Body of pancreas (tissue), 4 donors: ENCODE measurements around the gene TRUB2. TPM values are rescaled to one million over a fixed set of nuclear protein-coding genes. Genes with fewer than 3 reads are reported as not detected.

Experiments used
- ATAC-seq: fragments of 150-250 bp; one replicate; pipeline ENCODE4 v1.9.1; 2016
- DNase-seq, 4 donors: peaks; one replicate each; pipeline ENCODE4 v3.0.0-alpha.2; 2019
- H3K27ac ChIP-seq, 4 donors: fragments of 200-600 bp; sonication (generic); 1 replicate in 3 of 4; 2 replicates in 1 of 4; pipeline versions ENCODE4 v1.5.1 to v1.6.1; 2016 to 2019; ENCODE audit warnings: mild to moderate bottlenecking in 1 of 4, mixed read lengths in 1 of 4, moderate library complexity in 1 of 4
- H3K27me3 ChIP-seq, 2 donors: fragments of 200-600 bp; sonication (generic); one replicate each; pipeline ENCODE4 v1.6.0; 2016; ENCODE audit warnings: mild to moderate bottlenecking in 1 of 2
- H3K36me3 ChIP-seq, 2 donors: fragments of 200-600 bp; sonication (generic); replicated peaks in 1 of 2; 2 replicates each; pipeline ENCODE4 v1.5.1; 2016; ENCODE audit warnings: low read depth in 2 of 2; ENCODE audit not compliant: insufficient read depth in 1 of 2
- H3K4me1 ChIP-seq: fragments of 200-600 bp; sonication (generic); one replicate; pipeline ENCODE4 v1.6.0; 2016
- H3K4me3 ChIP-seq, 2 donors: fragments of 200-600 bp; sonication (generic); 1 replicate in 1 of 2; 2 replicates in 1 of 2; pipeline ENCODE4 v1.5.1; 2016 to 2019
- H3K9me3 ChIP-seq, 3 donors: fragments of 200-600 bp; sonication (generic); 1 replicate in 2 of 3; 2 replicates in 1 of 3; pipeline ENCODE4 v1.5.1; 2016
- POLR2A ChIP-seq, 3 donors: fragments of 450-650 bp; IDR thresholded peaks; one replicate each; pipeline ENCODE4 v1.6.1; 2016; ENCODE audit warnings: antibody characterized with exemption in 3 of 3, mild to moderate bottlenecking in 2 of 3
- WGBS, 2 donors: methylation state at CpG; one replicate each; pipeline ENCODE4 v1.1.5; 2017; 5-methylcytosine and 5-hydroxymethylcytosine counted together
- intact Hi-C: fragments of 100-400 bp; cut with DNase I; formaldehyde crosslinking; loops from one replicate; pipeline ENCODE4 v1.15.1; 2023
- total RNA-seq, 2 donors: library from RNA; depleted of rRNA; stranded (reverse); fragments of >200 nt; gene quantifications; one replicate each; pipeline ENCODE4 v1.1.0, GENCODE V29; 2016
- TF ChIP-seq, protein P1 (sequence below), 7 experiments: fragments of 450-650 bp in 4 of 7; fragments of 200-600 bp in 3 of 7; sonication (generic) in 3 of 7; IDR thresholded peaks; one replicate each; pipeline ENCODE4 v1.5.1; 2016 to 2019; ENCODE audit warnings: antibody characterized with exemption in 7 of 7

The TRUB2 gene
- total RNA-seq, 2 donors from 2014 or later = 6.3 to 11.4 TPM

DNA sequence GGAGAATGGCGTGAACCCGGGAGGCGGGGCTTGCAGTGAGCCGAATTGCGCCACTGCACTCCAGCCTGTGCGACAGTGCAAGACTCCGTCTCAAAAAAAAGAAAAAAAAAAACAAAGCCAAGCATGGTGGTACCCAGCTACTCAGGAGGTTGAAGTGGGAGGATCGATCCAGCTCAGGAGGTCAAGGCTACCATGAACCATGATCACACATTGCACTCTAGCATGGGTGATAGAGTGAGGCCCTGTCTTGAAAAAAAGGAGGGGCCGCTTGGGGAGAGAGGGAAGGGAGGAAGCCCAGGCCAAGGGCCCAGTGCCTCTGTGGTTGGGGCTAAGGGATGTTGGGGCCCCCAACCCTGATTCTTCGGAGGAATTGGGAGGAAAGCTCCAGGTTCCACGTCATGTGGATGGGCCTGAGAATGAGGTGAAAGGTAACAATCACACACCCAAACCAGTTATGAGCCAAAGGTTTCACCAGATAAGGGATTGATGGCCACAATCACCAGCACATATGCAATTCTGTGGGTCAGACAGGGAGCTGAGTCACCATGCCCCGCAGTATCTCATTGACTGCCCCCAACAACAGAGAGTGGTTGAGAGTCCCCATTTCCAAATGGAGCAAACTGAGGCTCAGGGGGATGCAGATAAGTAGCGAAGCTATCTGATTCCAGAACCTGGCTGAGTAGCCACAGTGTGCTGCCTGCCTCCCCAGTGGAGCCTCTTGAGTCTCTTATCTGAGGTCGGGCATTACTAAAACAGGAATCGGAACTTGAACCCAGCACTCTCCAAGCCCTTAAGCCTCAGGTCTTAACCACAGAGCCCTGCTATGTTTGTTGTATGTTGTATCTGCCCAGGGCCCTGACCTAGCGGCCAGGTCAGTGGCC is 25.7 kb downstream of the TRUB2 start:
- no peak for TF ChIP-seq POLR2A (IDR thresholded peaks at IDR 0.05)
- TF ChIP-seq, protein P1, sequence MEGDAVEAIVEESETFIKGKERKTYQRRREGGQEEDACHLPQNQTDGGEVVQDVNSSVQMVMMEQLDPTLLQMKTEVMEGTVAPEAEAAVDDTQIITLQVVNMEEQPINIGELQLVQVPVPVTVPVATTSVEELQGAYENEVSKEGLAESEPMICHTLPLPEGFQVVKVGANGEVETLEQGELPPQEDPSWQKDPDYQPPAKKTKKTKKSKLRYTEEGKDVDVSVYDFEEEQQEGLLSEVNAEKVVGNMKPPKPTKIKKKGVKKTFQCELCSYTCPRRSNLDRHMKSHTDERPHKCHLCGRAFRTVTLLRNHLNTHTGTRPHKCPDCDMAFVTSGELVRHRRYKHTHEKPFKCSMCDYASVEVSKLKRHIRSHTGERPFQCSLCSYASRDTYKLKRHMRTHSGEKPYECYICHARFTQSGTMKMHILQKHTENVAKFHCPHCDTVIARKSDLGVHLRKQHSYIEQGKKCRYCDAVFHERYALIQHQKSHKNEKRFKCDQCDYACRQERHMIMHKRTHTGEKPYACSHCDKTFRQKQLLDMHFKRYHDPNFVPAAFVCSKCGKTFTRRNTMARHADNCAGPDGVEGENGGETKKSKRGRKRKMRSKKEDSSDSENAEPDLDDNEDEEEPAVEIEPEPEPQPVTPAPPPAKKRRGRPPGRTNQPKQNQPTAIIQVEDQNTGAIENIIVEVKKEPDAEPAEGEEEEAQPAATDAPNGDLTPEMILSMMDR (IDR thresholded peaks at IDR 0.05) = no peak
- no peak for ATAC-seq
- H3K27me3 ChIP-seq = no peaks in the 10 kb centered on the region
- H3K36me3 ChIP-seq = no peaks in the 10 kb centered on the region
- no peaks in the 10 kb centered on the region for H3K9me3 ChIP-seq
- H3K4me3 ChIP-seq = no peak overlapping the region
- DNase-seq = no peak
- H3K4me1 ChIP-seq = peaks cover 7% of the 10 kb centered on the region
- H3K27ac ChIP-seq = peak overlapping the region in 1 of 4 donors; percentile 84
- WGBS, 2 donors = 81 to 86% methylated on average over 14 to 16 of the region's 16 CpGs
- intact Hi-C loops = no loop called here

DNA sequence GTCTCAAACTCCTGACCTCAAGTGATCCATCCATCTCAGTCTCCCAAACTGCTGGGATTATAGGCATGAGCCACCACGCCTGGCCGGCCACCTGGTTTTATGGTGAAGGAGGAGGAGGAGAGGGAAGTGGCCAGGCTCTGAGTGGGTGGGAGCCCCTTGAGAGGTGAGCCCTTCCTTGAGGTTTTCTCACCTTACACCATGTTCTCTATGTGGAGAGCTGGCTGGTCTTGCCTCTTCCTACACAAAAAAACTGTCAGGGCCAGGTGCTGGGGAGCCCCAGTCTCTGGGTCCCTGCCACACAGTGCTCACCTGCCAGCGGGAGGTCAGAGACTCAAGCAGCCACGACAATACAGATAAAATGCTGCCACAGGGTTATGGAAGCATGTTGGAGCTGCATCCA is 28.1 kb downstream of the TRUB2 start:
- H3K4me3 ChIP-seq = no peak overlapping the region
- H3K27me3 ChIP-seq = no peaks in the 10 kb centered on the region
- no peaks in the 10 kb centered on the region for H3K36me3 ChIP-seq
- H3K9me3 ChIP-seq = no peaks in the 10 kb centered on the region
- 72 to 89% methylated on average over 2 to 4 of the region's 4 CpGs for WGBS, 2 donors
- ATAC-seq = no peak
- no peak for DNase-seq
- intact Hi-C loops = no loop called here
- H3K4me1 ChIP-seq = peaks cover 7% of the 10 kb centered on the region
- TF ChIP-seq POLR2A (IDR thresholded peaks at IDR 0.05) = no peak
- TF ChIP-seq, protein P1 (IDR thresholded peaks at IDR 0.05) = no peak
- no peak overlapping the region for H3K27ac ChIP-seq

DNA sequence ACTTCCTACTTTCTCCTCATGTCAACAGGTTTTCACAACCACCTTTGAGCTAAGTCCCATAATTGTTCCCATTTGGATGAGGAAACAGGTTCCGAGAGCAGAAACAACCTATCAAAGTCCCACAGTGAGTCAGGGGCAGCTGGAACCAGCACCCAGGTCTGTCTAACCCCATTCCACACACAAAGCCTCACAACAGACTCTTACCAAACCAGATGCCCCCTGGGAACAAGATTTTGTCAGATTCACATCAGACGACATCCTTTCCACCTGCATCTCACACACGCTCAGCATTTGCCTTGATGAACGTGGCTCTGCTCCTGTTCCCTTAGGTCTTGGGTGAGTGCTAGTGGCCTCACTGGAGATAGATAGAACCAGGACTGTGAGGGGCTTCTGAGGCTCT is 29.2 kb downstream of the TRUB2 start:
- Histone ChIP-seq H3K27me3 (no peaks in the 10 kb centered on the region), H3K4me3 (no peak overlapping the region), H3K9me3 (no peaks in the 10 kb centered on the region), H3K4me1 (peaks cover 7% of the 10 kb centered on the region), H3K27ac (no peak overlapping the region), H3K36me3 (peaks cover 0 to 2% of the 10 kb centered on the region in 2 donors)
- no peak for TF ChIP-seq POLR2A (IDR thresholded peaks at IDR 0.05)
- TF ChIP-seq, protein P1 (IDR thresholded peaks at IDR 0.05) = no peak
- no peak for ATAC-seq
- no peak for DNase-seq
- intact Hi-C loops = no loop called here
- WGBS, 2 donors = 87 to 97% methylated on average over 4 of the region's 4 CpGs

DNA sequence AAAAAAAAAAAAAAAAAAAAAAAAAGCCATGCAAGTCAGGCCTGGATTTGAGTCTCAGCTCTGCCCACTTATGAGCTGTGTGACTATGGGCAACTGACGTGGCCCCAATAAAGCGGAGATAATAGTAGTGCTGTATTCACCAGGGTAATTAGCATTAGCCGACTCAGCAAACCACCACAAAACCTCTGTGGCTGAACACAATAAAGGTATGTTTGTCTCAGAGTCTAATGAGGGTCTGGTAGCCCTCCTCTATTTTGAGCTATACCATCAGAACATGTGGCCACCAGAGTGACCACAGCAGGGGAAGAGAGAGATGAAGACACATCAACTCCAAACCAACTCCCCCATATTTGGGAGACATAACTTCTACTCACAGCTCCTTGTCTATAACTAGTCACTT is 30.2 kb downstream of the TRUB2 start:
- TF ChIP-seq POLR2A (IDR thresholded peaks at IDR 0.05) = no peak
- TF ChIP-seq, protein P1 (IDR thresholded peaks at IDR 0.05) = no peak
- 89 to 94% methylated on average over 3 of the region's 3 CpGs for WGBS, 2 donors
- Histone ChIP-seq H3K9me3 (no peaks in the 10 kb centered on the region), H3K27me3 (no peaks in the 10 kb centered on the region), H3K36me3 (peaks cover 0 to 2% of the 10 kb centered on the region in 2 donors), H3K27ac (no peak overlapping the region), H3K4me1 (peaks cover 7% of the 10 kb centered on the region), H3K4me3 (no peak overlapping the region)
- no peak for DNase-seq
- intact Hi-C loops = no loop called here
- no peak for ATAC-seq
